Measurements from ENCODE around the gene SEPTIN10.
"Not testable (repeated sequence)": the region's sequence is repeated elsewhere in the genome, so short reads cannot be mapped to it uniquely, and the experiment has no call there.

The SEPTIN10 gene

GRCh38 chr2:109545828-109546713, 67.7 kb downstream of the SEPTIN10 start:
- DNase-seq (ENCODE audit: low read depth), result no peak

GRCh38 chr2:109542384-109542783, 71.4 kb downstream of the SEPTIN10 start:
- no peak for DNase-seq (ENCODE audit: low read depth)

GRCh38 chr2:109538546-109538945, 75.2 kb downstream of the SEPTIN10 start:
- DNase-seq (ENCODE audit: low read depth), result no peak

- DNase-seq (ENCODE audit: low read depth), result no peak
Measured at GRCh38 chr2:109537565-109538222, 76.1 kb downstream of the SEPTIN10 start.

- DNase-seq (ENCODE audit: low read depth), result not testable (repeated sequence)
Measured at GRCh38 chr2:109536556-109536955, 77.2 kb downstream of the SEPTIN10 start.

- DNase-seq (ENCODE audit: low read depth), result no peak
Measured at GRCh38 chr2:109535217-109535946, 78.4 kb downstream of the SEPTIN10 start.

GRCh38 chr2:109533823-109534222, 79.9 kb downstream of the SEPTIN10 start:
- DNase-seq (ENCODE audit: low read depth), result no peak

GRCh38 chr2:109532728-109533076, 81.1 kb downstream of the SEPTIN10 start:
- DNase-seq (ENCODE audit: low read depth), result no peak

- no peak for DNase-seq (ENCODE audit: low read depth)
Measured at GRCh38 chr2:109531896-109532727, 81.7 kb downstream of the SEPTIN10 start.

GRCh38 chr2:109531221-109531620, 82.5 kb downstream of the SEPTIN10 start:
- no peak for DNase-seq (ENCODE audit: low read depth)

GRCh38 chr2:109530712-109531111, 83.1 kb downstream of the SEPTIN10 start:
- no peak for DNase-seq (ENCODE audit: low read depth)

- no peak for DNase-seq (ENCODE audit: low read depth)
Measured at GRCh38 chr2:109529532-109530449, 84.0 kb downstream of the SEPTIN10 start.

- DNase-seq (ENCODE audit: low read depth), result no peak
Measured at GRCh38 chr2:109528811-109529501, 84.8 kb downstream of the SEPTIN10 start.

- no peak for DNase-seq (ENCODE audit: low read depth)
Measured at GRCh38 chr2:109527846-109528705, 85.7 kb downstream of the SEPTIN10 start.

GRCh38 chr2:109527079-109527478, 86.7 kb downstream of the SEPTIN10 start:
- DNase-seq (ENCODE audit: low read depth), result no peak

GRCh38 chr2:109526442-109526970, 87.3 kb downstream of the SEPTIN10 start:
- no peak for DNase-seq (ENCODE audit: low read depth)

- no peak for DNase-seq (ENCODE audit: low read depth)
Measured at GRCh38 chr2:109525836-109526235, 87.9 kb downstream of the SEPTIN10 start.

- DNase-seq (ENCODE audit: low read depth), result no peak
Measured at GRCh38 chr2:109523536-109524361, 90.0 kb downstream of the SEPTIN10 start.

All from HS-5 (cell line).